NCI-H146 (cell line): ENCODE data around the gene GDF10.

ENCODE experiments used
- DNase-seq: peaks from one replicate; lab custom pipeline; 2025; lab: John Stamatoyannopoulos, UW

GDF10 gene

GRCh38 chr10:47334466-47335295, 34.7 kb downstream of the GDF10 start:
- DNase-seq: no peak

- DNase-seq: no peak
Measured at GRCh38 chr10:47335906-47336305, 35.9 kb downstream of the GDF10 start.

GRCh38 chr10:47336387-47337134, 36.6 kb downstream of the GDF10 start:
- DNase-seq: no peak

- DNase-seq: no peak
Measured at GRCh38 chr10:47337310-47337709, 37.3 kb downstream of the GDF10 start.

GRCh38 chr10:47339186-47339735, 39.3 kb downstream of the GDF10 start:
- no peak for DNase-seq

GRCh38 chr10:47339759-47340607, 40.0 kb downstream of the GDF10 start:
- DNase-seq: no peak

- DNase-seq: peak; percentile 27
Measured at GRCh38 chr10:47340608-47341170, 40.7 kb downstream of the GDF10 start.

- DNase-seq: no peak
Measured at GRCh38 chr10:47344996-47345870, 45.2 kb downstream of the GDF10 start.

GRCh38 chr10:47346581-47347302, 46.7 kb downstream of the GDF10 start:
- peak; percentile 55 for DNase-seq

GRCh38 chr10:47347303-47347675, 47.3 kb downstream of the GDF10 start:
- no peak for DNase-seq

- DNase-seq: no peak
Measured at GRCh38 chr10:47348138-47348651, 48.2 kb downstream of the GDF10 start, which contains the start of gene RBP3. Gene RBP3, plus strand, starts transcription at chr10:47348363. Its CDS starts 122 bp downstream, at chr10:47348485.

- DNase-seq: no peak
Measured at GRCh38 chr10:47348661-47349470, 48.9 kb downstream of the GDF10 start.

GRCh38 chr10:47349516-47349915, 49.5 kb downstream of the GDF10 start:
- DNase-seq: no peak

GRCh38 chr10:47349941-47350371, 50.0 kb downstream of the GDF10 start:
- DNase-seq: no peak

GRCh38 chr10:47350671-47351640, 51.0 kb downstream of the GDF10 start:
- no peak for DNase-seq

GRCh38 chr10:47351899-47352815, 52.2 kb downstream of the GDF10 start:
- no peak for DNase-seq
